ENCODE measurements around the gene CDH13. TPM values are rescaled to one million over a fixed set of nuclear protein-coding genes. Genes with fewer than 3 reads are reported as not detected.

CDH13 gene
- polyA plus RNA-seq, 2 of the 4 experiments (the other 2 are of a cell fraction), result not detected

- POLR2A ChIA-PET, result no interaction called here
- DNase-seq (ENCODE audit: low read depth in 1 of 2, low spot score in 1 of 2) (no peak), ATAC-seq (no peak), FAIRE-seq (no peak)
- H3K4me2 ChIP-seq, result no peak overlapping the region
- H3K4me3 ChIP-seq, result no peak overlapping the region
- CTCF ChIA-PET, result interaction anchor here (1.6 kb wide), 1 partner anchor 32 kb away, joined by 4 read pairs; no protein-coding TSS in a partner anchor
- no peaks in the 10 kb centered on the region for H3K4me1 ChIP-seq
- H3K9me3 ChIP-seq, result no peaks in the 10 kb centered on the region
- 8% methylated on average over 3 of the region's 3 CpGs for WGBS (ENCODE audit: missing lambda C conversion rate)
- TF ChIP-seq JUN (IDR thresholded peaks at IDR 0.05), result no peak
- no peak for TF ChIP-seq ZC3H11A (IDR thresholded peaks at IDR 0.05)
- TF ChIP-seq HOXB13 (CRISPR knock-in tag; IDR thresholded peaks at IDR 0.05; ENCODE audit: low read depth), result no peak
- no peak for TF ChIP-seq KDM5A (IDR thresholded peaks at IDR 0.05)
- no peak for TF ChIP-seq EHMT2 (IDR thresholded peaks at IDR 0.05; ENCODE audit: low read depth)
- TF ChIP-seq RARB (CRISPR knock-in tag; IDR thresholded peaks at IDR 0.05), result no peak
- TF ChIP-seq SREBF2 (IDR thresholded peaks at IDR 0.05), result no peak
- no peak for TF ChIP-seq GATA3 (IDR thresholded peaks at IDR 0.05; ENCODE audit: borderline replicate concordance)
- no peak for TF ChIP-seq EP300 (IDR thresholded peaks at IDR 0.05)
- TF ChIP-seq TP53 (CRISPR knock-in tag; IDR thresholded peaks at IDR 0.05), result no peak
- TF ChIP-seq CEBPB (IDR thresholded peaks at IDR 0.05), result no peak
- TF ChIP-seq RCOR1 (IDR thresholded peaks at IDR 0.05; ENCODE audit: low read depth, low read length), result no peak
- TF ChIP-seq E2F6 (IDR thresholded peaks at IDR 0.05; ENCODE audit: borderline replicate concordance, low read depth), result no peak
- TF ChIP-seq JUNB (IDR thresholded peaks at IDR 0.05), result no peak
- TF ChIP-seq CHD4 (IDR thresholded peaks at IDR 0.05; ENCODE audit: borderline replicate concordance), result no peak
- TF ChIP-seq CBX8 (IDR thresholded peaks at IDR 0.05), result no peak
- no peak for TF ChIP-seq FOXS1 (CRISPR knock-in tag; IDR thresholded peaks at IDR 0.05)
- no peak overlapping the region for H3K27ac ChIP-seq
These were observed 45.9 kb downstream of the CDH13 start for GRCh38 chr16:82672676-82673075.

GRCh38 chr16:82675300-82675699, 48.5 kb downstream of the CDH13 start:
- H3K4me2 ChIP-seq, result no peak overlapping the region
- ATAC-seq (no peak), DNase-seq (ENCODE audit: low read depth in 1 of 2, low spot score in 1 of 2) (no peak), FAIRE-seq (no peak)
- H3K9me3 ChIP-seq, result no peaks in the 10 kb centered on the region
- ChIA-PET CTCF (no interaction called here), POLR2A (no interaction called here)
- 32% methylated on average over 3 of the region's 3 CpGs for WGBS (ENCODE audit: missing lambda C conversion rate)
- no peaks in the 10 kb centered on the region for H3K4me1 ChIP-seq
- no peak overlapping the region for H3K27ac ChIP-seq
- TF ChIP-seq EP300 (IDR thresholded peaks at IDR 0.05) (no peak), KDM5A (IDR thresholded peaks at IDR 0.05) (no peak), NFE2L2 (conservative IDR thresholded peaks at IDR 0.05; ENCODE audit: low read length) (no peak), KDM1A (IDR thresholded peaks at IDR 0.05; ENCODE audit: low read depth) (no peak), PHF8 (IDR thresholded peaks at IDR 0.05; ENCODE audit: borderline replicate concordance, low read depth) (no peak), BHLHE40 (IDR thresholded peaks at IDR 0.05; ENCODE audit: low read depth, low read length) (no peak), JUN (IDR thresholded peaks at IDR 0.05) (no peak), EHF (CRISPR knock-in tag; IDR thresholded peaks at IDR 0.05) (no peak)
- no peak overlapping the region for H3K4me3 ChIP-seq

GRCh38 chr16:82681592-82681991, 54.8 kb downstream of the CDH13 start:
- ATAC-seq, result no peak
- no peak for DNase-seq (ENCODE audit: low read depth in 1 of 2, low spot score in 1 of 2)
- 5% methylated on average over 11 of the region's 11 CpGs for WGBS (ENCODE audit: missing lambda C conversion rate)
- TF ChIP-seq PBX3 (IDR thresholded peaks at IDR 0.05), result no peak
- no peak for TF ChIP-seq CEBPB (IDR thresholded peaks at IDR 0.05)
- no peak for TF ChIP-seq JUN (IDR thresholded peaks at IDR 0.05)
- TF ChIP-seq HOXB13 (CRISPR knock-in tag; IDR thresholded peaks at IDR 0.05; ENCODE audit: low read depth), result no peak
- no peak for TF ChIP-seq MAZ (IDR thresholded peaks at IDR 0.05; ENCODE audit: borderline replicate concordance, low read depth, low read length)
- no peak for TF ChIP-seq KDM5A (IDR thresholded peaks at IDR 0.05)
- no peak for TF ChIP-seq HES2 (IDR thresholded peaks at IDR 0.05)
- no peak for TF ChIP-seq BHLHE40 (IDR thresholded peaks at IDR 0.05; ENCODE audit: low read depth, low read length)
- TF ChIP-seq NPAS2 (CRISPR knock-in tag; IDR thresholded peaks at IDR 0.05; ENCODE audit: borderline replicate concordance), result no peak
- TF ChIP-seq USF2 (IDR thresholded peaks at IDR 0.05), result no peak
- TF ChIP-seq TFCP2L1 (CRISPR knock-in tag; IDR thresholded peaks at IDR 0.05), result no peak
- no peak for TF ChIP-seq FOSL2 (IDR thresholded peaks at IDR 0.05)
- TF ChIP-seq FOSL2 (CRISPR knock-in tag; IDR thresholded peaks at IDR 0.05), result no peak
- TF ChIP-seq RCOR1 (IDR thresholded peaks at IDR 0.05; ENCODE audit: low read depth, low read length), result no peak
- ChIA-PET POLR2A (no interaction called here), CTCF (interaction anchor here (0.9 to 1.0 kb wide), 2 partner anchors 14 to 51 kb away, joined by 3 read pairs; no protein-coding TSS in a partner anchor)
- no peaks in the 10 kb centered on the region for H3K9me3 ChIP-seq
- no peak overlapping the region for H3K4me3 ChIP-seq
- FAIRE-seq, result no peak
- no peaks in the 10 kb centered on the region for H3K4me1 ChIP-seq
- no peak overlapping the region for H3K27ac ChIP-seq
- H3K4me2 ChIP-seq, result no peak overlapping the region
